Right lobe of liver (tissue), 6 donors: ENCODE measurements around the gene KCNQ5. TPM values are rescaled to one million over a fixed set of nuclear protein-coding genes. Genes with fewer than 3 reads are reported as not detected.

Source experiments
- ATAC-seq, 4 donors: fragments of 200-7000 bp; cut with Tn5 transposase; one replicate each; pipeline ENCODE4 v1.9.1; 2020; ENCODE audit warnings: mild to moderate bottlenecking in 4 of 4, moderate library complexity in 4 of 4
- DNase-seq, 3 donors: peaks; one replicate each; pipeline ENCODE4 v3.0.0-alpha.2; 2020
- H3K27ac ChIP-seq, 3 donors: fragments of 200-600 bp; one replicate each; pipeline ENCODE4 v1.8.0; 2022
- H3K27me3 ChIP-seq, 2 donors: fragments of 200-600 bp; one replicate each; pipeline ENCODE4 v1.8.0; 2022
- H3K36me3 ChIP-seq, 4 donors: fragments of 200-600 bp; sonication (generic) in 1 of 4; one replicate each; pipeline versions ENCODE4 v1.5.1 to v1.8.0; 2017 to 2022; ENCODE audit warnings: control low read depth in 1 of 4
- H3K4me1 ChIP-seq, 4 donors: fragments of 200-600 bp; sonication (generic) in 1 of 4; one replicate each; pipeline versions ENCODE4 v1.5.1 to v1.8.0; 2017 to 2022; ENCODE audit warnings: control low read depth in 1 of 4
- H3K4me3 ChIP-seq, 3 donors: fragments of 200-600 bp; one replicate each; pipeline ENCODE4 v1.8.0; 2022
- H3K9me3 ChIP-seq, 4 donors: fragments of 200-600 bp; sonication (generic) in 1 of 4; one replicate each; pipeline versions ENCODE4 v1.5.1 to v1.8.0; 2017 to 2022; ENCODE audit warnings: control low read depth in 1 of 4
- POLR2A ChIP-seq: fragments of 450-650 bp; IDR thresholded peaks from one replicate; pipeline ENCODE4 v1.6.1; 2017; ENCODE audit warnings: antibody characterized with exemption, mild to moderate bottlenecking
- WGBS: methylation state at CpG from one replicate; pipeline ENCODE4 v1.1.6; 2018; ENCODE audit warnings: low coverage, low lambda C conversion rate; ENCODE audit not compliant: insufficient coverage; ENCODE audit errors: missing lambda C conversion rate; 5-methylcytosine and 5-hydroxymethylcytosine counted together
- intact Hi-C, 2 donors: fragments of 100-400 bp; cut with DNase I; formaldehyde crosslinking; loops; one replicate each; pipeline versions ENCODE4 v1.11.2 to v1.14.1; 2022
- total RNA-seq, 6 experiments: library from RNA; depleted of rRNA in 2 of 6; stranded (reverse); fragments of >200 nt in 2 of 6; fragmentation: NEBNext Ultra II Directional in 3 of 6; extraction: Animal tissue kit (Norgen Biotek cat#: 25700) in 3 of 6; gene quantifications; one replicate each; pipeline versions ENCODE4 v1.1.0 to v1.2.4, GENCODE V29; 2016 to 2023
- TF ChIP-seq, protein P1 (sequence below), 4 donors: fragments of 200-600 bp in 3 of 4; fragments of 450-650 bp in 1 of 4; IDR thresholded peaks; one replicate each; pipeline versions ENCODE4 v1.5.1 to v1.8.0; 2016 to 2022; ENCODE audit warnings: antibody characterized with exemption in 4 of 4, mild to moderate bottlenecking in 2 of 4
- donor health status: DM: no; HTN: yes; CAD: no.
- donor health status: DM: no; HTN: no; CAD: no.
- donor health status: DM: no; HTN: no; CAD: no.
- donor health status: DM: no; HTN: yes; CAD: no.
- donor health status: DM: no; HTN: yes; CAD: no.

KCNQ5 gene
- total RNA-seq, 6 experiments from 2014 or later: 0.04 to 0.11 TPM; not detected in 4

DNA sequence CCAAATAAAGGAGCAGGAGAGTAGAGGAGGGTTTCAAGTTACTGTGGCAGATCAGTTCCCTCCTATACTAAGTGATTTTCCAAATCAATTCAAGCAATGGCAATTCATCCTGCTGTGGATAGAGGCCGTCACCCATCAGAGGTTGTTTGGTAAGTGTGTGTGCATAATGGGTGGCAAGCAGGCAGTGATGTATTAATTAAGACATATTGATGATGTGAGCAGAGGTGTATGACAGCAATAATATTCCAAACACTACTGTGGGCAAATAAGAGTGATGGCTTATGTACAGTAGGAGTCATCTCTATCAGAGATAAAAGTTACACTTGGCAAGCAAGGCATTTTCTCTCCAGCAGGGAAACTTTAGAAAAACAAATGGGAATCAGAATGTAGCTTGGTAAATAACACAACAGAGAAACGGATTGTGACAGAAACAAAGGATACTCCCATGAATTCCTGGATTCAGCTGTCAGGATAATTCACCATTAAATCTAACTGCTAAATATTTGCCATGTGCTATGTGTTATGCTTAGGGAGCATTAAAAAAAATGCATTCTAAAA, 407.1 kb downstream of the KCNQ5 start:
- H3K27ac ChIP-seq: no peak overlapping the region
- TF ChIP-seq, protein P1, sequence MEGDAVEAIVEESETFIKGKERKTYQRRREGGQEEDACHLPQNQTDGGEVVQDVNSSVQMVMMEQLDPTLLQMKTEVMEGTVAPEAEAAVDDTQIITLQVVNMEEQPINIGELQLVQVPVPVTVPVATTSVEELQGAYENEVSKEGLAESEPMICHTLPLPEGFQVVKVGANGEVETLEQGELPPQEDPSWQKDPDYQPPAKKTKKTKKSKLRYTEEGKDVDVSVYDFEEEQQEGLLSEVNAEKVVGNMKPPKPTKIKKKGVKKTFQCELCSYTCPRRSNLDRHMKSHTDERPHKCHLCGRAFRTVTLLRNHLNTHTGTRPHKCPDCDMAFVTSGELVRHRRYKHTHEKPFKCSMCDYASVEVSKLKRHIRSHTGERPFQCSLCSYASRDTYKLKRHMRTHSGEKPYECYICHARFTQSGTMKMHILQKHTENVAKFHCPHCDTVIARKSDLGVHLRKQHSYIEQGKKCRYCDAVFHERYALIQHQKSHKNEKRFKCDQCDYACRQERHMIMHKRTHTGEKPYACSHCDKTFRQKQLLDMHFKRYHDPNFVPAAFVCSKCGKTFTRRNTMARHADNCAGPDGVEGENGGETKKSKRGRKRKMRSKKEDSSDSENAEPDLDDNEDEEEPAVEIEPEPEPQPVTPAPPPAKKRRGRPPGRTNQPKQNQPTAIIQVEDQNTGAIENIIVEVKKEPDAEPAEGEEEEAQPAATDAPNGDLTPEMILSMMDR (IDR thresholded peaks at IDR 0.05): no peak
- no peak overlapping the region for H3K4me3 ChIP-seq
- H3K36me3 ChIP-seq: no peaks in the 10 kb centered on the region
- H3K9me3 ChIP-seq: no peaks in the 10 kb centered on the region
- 35% methylated on average over 2 of the region's 2 CpGs for WGBS
- H3K4me1 ChIP-seq: no peaks in the 10 kb centered on the region
- no peaks in the 10 kb centered on the region for H3K27me3 ChIP-seq
- DNase-seq (no peak), ATAC-seq (no peak)
- intact Hi-C loops: no loop called here

GRCh38 chr6:73030257-73030656, 408.4 kb downstream of the KCNQ5 start:
- H3K4me3 ChIP-seq: no peak overlapping the region
- H3K27ac ChIP-seq: no peak overlapping the region
- H3K4me1 ChIP-seq: no peaks in the 10 kb centered on the region
- H3K27me3 ChIP-seq: no peaks in the 10 kb centered on the region
- H3K9me3 ChIP-seq: no peaks in the 10 kb centered on the region
- ATAC-seq (no peak), DNase-seq (no peak)
- H3K36me3 ChIP-seq: no peaks in the 10 kb centered on the region
- TF ChIP-seq, protein P1 (IDR thresholded peaks at IDR 0.05): no peak
- no peak for TF ChIP-seq POLR2A
- intact Hi-C loops: no loop called here

GRCh38 chr6:73030791-73031782, 409.2 kb downstream of the KCNQ5 start:
- intact Hi-C loops: no loop called here
- ATAC-seq: no peak
- Histone ChIP-seq H3K9me3 (no peaks in the 10 kb centered on the region), H3K27ac (no peak overlapping the region), H3K27me3 (no peaks in the 10 kb centered on the region), H3K36me3 (no peaks in the 10 kb centered on the region), H3K4me1 (no peaks in the 10 kb centered on the region), H3K4me3 (no peak overlapping the region)
- TF ChIP-seq, protein P1 (IDR thresholded peaks at IDR 0.05): no peak
- no peak for TF ChIP-seq POLR2A
- DNase-seq: no peak
- WGBS: 50% methylated on average over 9 of the region's 9 CpGs

DNA sequence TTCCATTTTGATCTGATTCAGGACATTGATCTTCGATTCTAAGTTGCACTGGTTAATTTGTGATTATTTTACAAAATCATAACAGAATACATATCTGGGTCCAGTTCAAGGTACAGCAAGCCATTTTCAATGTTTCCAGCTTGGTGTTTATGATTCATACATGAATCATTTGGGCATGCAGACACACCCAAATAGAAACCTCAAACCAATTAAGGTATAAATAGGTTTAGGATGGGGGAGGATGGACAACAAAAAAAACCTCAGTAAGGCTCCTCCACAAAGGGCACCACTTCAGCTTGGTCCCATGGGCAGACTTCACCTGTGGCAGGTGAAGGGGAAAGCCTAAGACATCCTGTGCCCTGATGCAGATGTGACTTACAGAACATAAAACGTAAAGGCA, 410.7 kb downstream of the KCNQ5 start:
- H3K9me3 ChIP-seq: no peaks in the 10 kb centered on the region
- intact Hi-C loops: no loop called here
- H3K27me3 ChIP-seq: no peaks in the 10 kb centered on the region
- H3K4me1 ChIP-seq: no peaks in the 10 kb centered on the region
- 53% methylated on average over 2 of the region's 2 CpGs for WGBS
- ATAC-seq: no peak
- H3K4me3 ChIP-seq: no peak overlapping the region
- DNase-seq: no peak
- H3K27ac ChIP-seq: no peak overlapping the region
- TF ChIP-seq POLR2A: no peak
- TF ChIP-seq, protein P1 (IDR thresholded peaks at IDR 0.05): no peak
- H3K36me3 ChIP-seq: no peaks in the 10 kb centered on the region
